ENCODE data around the gene HES5.
A peak's percentile ranks its signal among the peaks of the same experiment; 100 is the strongest.

Gene HES5

DNA sequence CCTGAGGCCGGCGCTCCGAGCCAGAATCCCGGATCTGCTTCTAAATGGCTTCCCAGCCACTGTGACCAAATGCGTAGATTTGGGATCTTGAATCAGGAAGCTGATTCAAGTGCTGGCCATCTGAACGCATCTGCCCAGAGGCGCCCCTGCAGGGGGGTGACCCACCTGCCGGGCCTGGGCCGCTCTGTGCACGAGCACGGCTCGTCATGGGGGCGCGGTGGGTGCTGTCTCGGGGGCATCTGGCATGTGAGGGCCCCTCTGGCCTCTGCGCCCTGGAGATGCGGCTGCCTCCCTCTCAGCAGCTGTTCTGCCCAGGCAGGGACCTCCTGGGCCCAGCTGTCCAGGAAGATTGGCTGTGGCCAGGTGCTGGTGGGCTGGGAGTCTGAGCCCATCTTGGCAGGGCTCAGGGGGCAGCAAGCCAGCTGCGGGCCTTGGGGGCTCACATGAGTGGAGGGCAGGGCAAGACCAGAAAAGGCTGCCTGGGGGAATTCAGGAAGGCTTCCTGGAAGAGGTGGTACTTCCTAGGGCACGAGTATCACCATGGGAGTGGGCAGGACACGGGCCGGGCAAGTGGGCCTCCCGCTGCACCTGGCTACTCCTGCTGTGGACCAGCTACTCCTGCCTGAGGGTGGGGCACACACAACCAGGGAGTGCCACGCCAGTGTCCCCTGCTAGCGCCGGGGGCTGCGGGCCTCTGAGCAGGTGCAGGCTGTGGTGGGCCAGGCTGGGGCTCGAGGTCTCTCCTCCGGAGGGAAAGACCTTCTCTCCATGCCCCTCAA is 28.8 kb downstream of the HES5 start:
- peaks cover 80% of the 10 kb centered on the region for H3K36me3 ChIP-seq
- no peaks in the 10 kb centered on the region for H3K9me3 ChIP-seq (ENCODE audit: severe bottlenecking)
- DNase-seq = no peak
- H3K4me3 ChIP-seq (ENCODE audit: low read depth, low read length) = no peak overlapping the region
- peak overlapping the region; percentile 32 for H3K27ac ChIP-seq
- no peaks in the 10 kb centered on the region for H3K27me3 ChIP-seq (ENCODE audit: insufficient read depth, low read depth, severe bottlenecking)
- TF ChIP-seq, protein P1, sequence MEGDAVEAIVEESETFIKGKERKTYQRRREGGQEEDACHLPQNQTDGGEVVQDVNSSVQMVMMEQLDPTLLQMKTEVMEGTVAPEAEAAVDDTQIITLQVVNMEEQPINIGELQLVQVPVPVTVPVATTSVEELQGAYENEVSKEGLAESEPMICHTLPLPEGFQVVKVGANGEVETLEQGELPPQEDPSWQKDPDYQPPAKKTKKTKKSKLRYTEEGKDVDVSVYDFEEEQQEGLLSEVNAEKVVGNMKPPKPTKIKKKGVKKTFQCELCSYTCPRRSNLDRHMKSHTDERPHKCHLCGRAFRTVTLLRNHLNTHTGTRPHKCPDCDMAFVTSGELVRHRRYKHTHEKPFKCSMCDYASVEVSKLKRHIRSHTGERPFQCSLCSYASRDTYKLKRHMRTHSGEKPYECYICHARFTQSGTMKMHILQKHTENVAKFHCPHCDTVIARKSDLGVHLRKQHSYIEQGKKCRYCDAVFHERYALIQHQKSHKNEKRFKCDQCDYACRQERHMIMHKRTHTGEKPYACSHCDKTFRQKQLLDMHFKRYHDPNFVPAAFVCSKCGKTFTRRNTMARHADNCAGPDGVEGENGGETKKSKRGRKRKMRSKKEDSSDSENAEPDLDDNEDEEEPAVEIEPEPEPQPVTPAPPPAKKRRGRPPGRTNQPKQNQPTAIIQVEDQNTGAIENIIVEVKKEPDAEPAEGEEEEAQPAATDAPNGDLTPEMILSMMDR (IDR thresholded peaks at IDR 0.05; ENCODE audit: low read depth, low read length) = no peak

DNA sequence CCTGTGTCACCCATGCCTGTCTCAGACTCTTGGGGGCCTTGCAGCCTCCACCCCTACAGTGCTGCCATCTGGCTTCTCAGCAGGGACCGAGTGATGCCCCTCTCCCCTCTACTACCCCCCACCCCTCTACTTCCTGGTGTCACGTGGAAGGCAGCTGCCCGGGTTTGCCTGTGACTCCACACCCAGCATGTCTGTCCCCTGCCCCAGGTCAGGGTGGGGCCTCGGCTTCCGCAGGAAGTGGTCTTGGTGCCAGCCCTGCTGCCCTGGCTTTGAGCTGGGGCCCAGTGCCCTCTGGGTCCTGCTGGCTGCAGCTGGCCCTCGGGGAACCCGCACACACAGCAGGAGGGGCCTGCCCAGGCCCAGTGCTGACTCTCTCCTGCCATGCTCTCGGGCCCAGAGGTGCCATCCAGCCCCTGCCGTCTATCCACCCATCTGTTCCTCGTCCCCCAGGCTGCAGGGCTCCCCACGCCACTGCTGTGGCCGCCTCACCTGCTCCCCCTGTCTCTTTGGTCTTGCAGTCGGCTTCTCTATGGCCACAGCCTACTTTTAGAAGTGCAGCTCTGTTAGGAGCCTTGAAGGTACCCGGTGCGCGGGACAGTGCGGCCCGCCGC is 30.0 kb downstream of the HES5 start:
- H3K36me3 ChIP-seq = peaks cover 84% of the 10 kb centered on the region
- peak overlapping the region; percentile 24 for H3K27ac ChIP-seq
- H3K27me3 ChIP-seq (ENCODE audit: insufficient read depth, low read depth, severe bottlenecking) = no peaks in the 10 kb centered on the region
- no peaks in the 10 kb centered on the region for H3K9me3 ChIP-seq (ENCODE audit: severe bottlenecking)
- DNase-seq = no peak
- H3K4me3 ChIP-seq (ENCODE audit: low read depth, low read length) = no peak overlapping the region
- TF ChIP-seq, protein P1 (IDR thresholded peaks at IDR 0.05; ENCODE audit: low read depth, low read length) = no peak

DNA sequence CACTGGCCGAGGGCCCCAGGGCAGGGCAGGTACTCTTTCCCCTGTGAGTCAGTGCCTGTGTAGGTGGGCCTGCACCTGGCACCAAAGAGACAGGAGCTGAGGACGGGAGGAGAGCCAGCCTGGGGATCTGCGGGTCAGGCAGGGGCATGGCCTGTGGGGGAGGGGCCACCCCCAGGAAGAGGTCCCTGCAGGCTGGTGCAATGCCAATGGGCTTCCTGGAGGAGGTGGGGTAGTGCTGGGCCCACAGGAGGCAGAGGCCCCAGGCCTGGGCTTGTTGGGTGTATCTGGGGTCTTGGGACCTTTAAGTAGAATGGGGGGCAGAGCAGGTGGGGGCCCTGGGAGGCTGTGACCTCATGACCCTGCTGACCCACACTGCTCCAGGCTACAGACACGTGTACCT is 30.8 kb downstream of the HES5 start:
- Histone ChIP-seq H3K27ac (peak overlapping the region; percentile 36), H3K27me3 (ENCODE audit: insufficient read depth, low read depth, severe bottlenecking) (no peaks in the 10 kb centered on the region), H3K36me3 (peaks cover 82% of the 10 kb centered on the region), H3K4me3 (ENCODE audit: low read depth, low read length) (no peak overlapping the region), H3K9me3 (ENCODE audit: severe bottlenecking) (no peaks in the 10 kb centered on the region)
- TF ChIP-seq, protein P1 (IDR thresholded peaks at IDR 0.05; ENCODE audit: low read depth, low read length) = no peak
- DNase-seq = no peak

- H3K36me3 ChIP-seq = peaks cover 80% of the 10 kb centered on the region
- H3K27me3 ChIP-seq (ENCODE audit: insufficient read depth, low read depth, severe bottlenecking) = no peaks in the 10 kb centered on the region
- no peak for DNase-seq
- no peak overlapping the region for H3K4me3 ChIP-seq (ENCODE audit: low read depth, low read length)
- TF ChIP-seq, protein P1 (IDR thresholded peaks at IDR 0.05; ENCODE audit: low read depth, low read length) = no peak
- H3K27ac ChIP-seq = peak overlapping the region; percentile 20; the same call in 1 of the 2 replicates
- no peaks in the 10 kb centered on the region for H3K9me3 ChIP-seq (ENCODE audit: severe bottlenecking)
These were observed 31.4 kb downstream of the HES5 start for GRCh38 chr1:2498648-2499047.

GRCh38 chr1:2497891-2498290 is 32.2 kb downstream of the HES5 start:
- Histone ChIP-seq H3K9me3 (ENCODE audit: severe bottlenecking) (no peaks in the 10 kb centered on the region), H3K36me3 (peaks cover 81% of the 10 kb centered on the region), H3K4me3 (ENCODE audit: low read depth, low read length) (no peak overlapping the region), H3K27ac (no peak overlapping the region), H3K27me3 (ENCODE audit: insufficient read depth, low read depth, severe bottlenecking) (no peaks in the 10 kb centered on the region)
- TF ChIP-seq, protein P1 (IDR thresholded peaks at IDR 0.05; ENCODE audit: low read depth, low read length) = no peak
- DNase-seq = no peak

All from WERI-Rb-1 (cell line).